GM12891 (cell line): ENCODE data around the gene KYAT1.
"Not testable (repeated sequence)": the region's sequence is repeated elsewhere in the genome, so short reads cannot be mapped to it uniquely, and the experiment has no call there.

Source experiments
- DNase-seq: peaks from one replicate; pipeline ENCODE4 v3.0.0; 2011; ENCODE audit warnings: low spot score; ENCODE audit not compliant: insufficient read length
- FAIRE-seq: peaks from 2 replicates; lab custom pipeline; 2011; peaks lifted over from hg19 to GRCh38; lab: Jason Lieb, UNC
- PAX5 ChIP-seq: IDR thresholded peaks from 2 replicates; pipeline ENCODE4 v1.6.1; 2011; ENCODE audit warnings: low read length, moderate library complexity, mild to moderate bottlenecking; ENCODE audit not compliant: insufficient read depth, severe bottlenecking
- POLR2A ChIP-seq: IDR thresholded peaks from 2 replicates; pipeline ENCODE4 v1.6.1; 2011; ENCODE audit warnings: low read depth, low read length, control low read depth
- POLR2AphosphoS5 ChIP-seq: IDR thresholded peaks from 2 replicates; pipeline ENCODE4 v1.6.1; 2011; ENCODE audit warnings: low read depth, low read length, control low read depth
- POU2F2 ChIP-seq: IDR thresholded peaks from 2 replicates; pipeline ENCODE4 v1.6.1; 2011; ENCODE audit warnings: low read depth, mild to moderate bottlenecking, control low read depth, low read length, moderate library complexity
- SPI1 ChIP-seq: IDR thresholded peaks from 2 replicates; pipeline ENCODE4 v1.6.1; 2011; ENCODE audit warnings: low read depth, low read length, control low read depth
- TAF1 ChIP-seq: IDR thresholded peaks from 2 replicates; pipeline ENCODE4 v1.6.1; 2011; ENCODE audit warnings: low read depth, low read length, control low read depth

The KYAT1 gene

GRCh38 chr9:128808543-128808942 lies 73.2 kb downstream of the KYAT1 start:
- FAIRE-seq, result no peak
- no peak for DNase-seq
- TF ChIP-seq POLR2A (no peak), TAF1 (no peak), POLR2AphosphoS5 (no peak), POU2F2 (no peak), PAX5 (no peak), SPI1 (no peak)

GRCh38 chr9:128807827-128808226 lies 73.9 kb downstream of the KYAT1 start:
- DNase-seq (no peak), FAIRE-seq (no peak)
- TF ChIP-seq POU2F2, result no peak
- TF ChIP-seq SPI1, result no peak
- no peak for TF ChIP-seq PAX5
- TF ChIP-seq POLR2A, result no peak
- TF ChIP-seq POLR2AphosphoS5, result no peak
- TF ChIP-seq TAF1, result no peak

- no peak for TF ChIP-seq PAX5
- TF ChIP-seq SPI1, result no peak
- TF ChIP-seq POLR2A, result no peak
- FAIRE-seq (no peak), DNase-seq (no peak)
These were observed 76.1 kb downstream of the KYAT1 start for GRCh38 chr9:128805661-128806060.

DNA sequence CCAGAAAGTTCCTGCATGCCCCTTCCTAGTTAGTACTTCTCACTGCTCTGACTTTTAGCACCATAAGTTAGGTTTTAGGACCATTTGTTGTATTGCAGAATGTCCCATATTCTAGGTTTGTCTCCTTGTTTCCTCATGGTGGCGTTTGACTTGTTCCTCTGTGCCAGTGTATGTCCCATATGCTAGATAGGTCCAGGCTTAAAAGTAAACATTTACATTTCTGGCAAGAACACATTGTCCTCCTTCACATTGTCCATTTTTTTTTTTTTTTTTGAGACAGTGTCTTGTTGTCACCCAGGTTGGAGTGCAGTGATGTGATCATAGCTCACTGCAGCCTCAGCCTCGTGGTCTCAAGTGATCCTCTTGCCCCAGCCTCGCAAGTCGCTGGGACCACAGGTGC lies 79.3 kb downstream of the KYAT1 start:
- no peak for DNase-seq
- FAIRE-seq, result peak; percentile 52

GRCh38 chr9:128800061-128800460 lies 81.7 kb downstream of the KYAT1 start:
- DNase-seq (no peak), FAIRE-seq (no peak)
- TF ChIP-seq POLR2A (no peak), TAF1 (no peak), POU2F2 (no peak), SPI1 (no peak), PAX5 (no peak), POLR2AphosphoS5 (no peak)

More for the DNA sequence above, 79.3 kb downstream of the KYAT1 start:
- TF ChIP-seq SPI1, result no peak
- no peak for TF ChIP-seq POLR2AphosphoS5
- TF ChIP-seq POLR2A, result no peak
- TF ChIP-seq TAF1, result no peak
- no peak for TF ChIP-seq POU2F2
- no peak for TF ChIP-seq PAX5

- DNase-seq (no peak), FAIRE-seq (no peak)
- TF ChIP-seq POU2F2, result no peak
- TF ChIP-seq PAX5, result no peak
- TF ChIP-seq SPI1, result no peak
- no peak for TF ChIP-seq POLR2AphosphoS5
- no peak for TF ChIP-seq TAF1
- TF ChIP-seq POLR2A, result no peak
These were observed 82.9 kb downstream of the KYAT1 start for GRCh38 chr9:128798896-128799295.

DNA sequence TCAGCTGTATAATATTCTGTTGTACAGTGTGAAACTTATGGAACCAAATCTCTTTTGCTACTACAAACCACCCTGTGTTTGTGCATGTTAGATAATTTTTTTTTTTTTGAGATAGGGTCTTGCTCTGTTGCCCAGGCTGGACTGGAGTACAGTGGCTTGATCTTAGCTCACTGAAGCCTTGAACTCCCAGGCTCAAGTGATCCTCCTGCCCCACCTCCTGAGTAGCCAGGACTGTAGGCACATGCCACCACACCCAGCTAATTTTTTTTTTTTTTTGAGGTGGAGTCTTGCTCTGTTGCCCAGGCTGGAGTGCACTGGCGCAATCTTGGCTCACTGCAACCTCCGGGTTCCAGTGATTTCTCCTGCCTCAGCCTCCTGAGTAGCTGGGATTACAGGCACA lies 86.8 kb downstream of the KYAT1 start:
- DNase-seq, FAIRE-seq: not testable (repeated sequence)

DNA sequence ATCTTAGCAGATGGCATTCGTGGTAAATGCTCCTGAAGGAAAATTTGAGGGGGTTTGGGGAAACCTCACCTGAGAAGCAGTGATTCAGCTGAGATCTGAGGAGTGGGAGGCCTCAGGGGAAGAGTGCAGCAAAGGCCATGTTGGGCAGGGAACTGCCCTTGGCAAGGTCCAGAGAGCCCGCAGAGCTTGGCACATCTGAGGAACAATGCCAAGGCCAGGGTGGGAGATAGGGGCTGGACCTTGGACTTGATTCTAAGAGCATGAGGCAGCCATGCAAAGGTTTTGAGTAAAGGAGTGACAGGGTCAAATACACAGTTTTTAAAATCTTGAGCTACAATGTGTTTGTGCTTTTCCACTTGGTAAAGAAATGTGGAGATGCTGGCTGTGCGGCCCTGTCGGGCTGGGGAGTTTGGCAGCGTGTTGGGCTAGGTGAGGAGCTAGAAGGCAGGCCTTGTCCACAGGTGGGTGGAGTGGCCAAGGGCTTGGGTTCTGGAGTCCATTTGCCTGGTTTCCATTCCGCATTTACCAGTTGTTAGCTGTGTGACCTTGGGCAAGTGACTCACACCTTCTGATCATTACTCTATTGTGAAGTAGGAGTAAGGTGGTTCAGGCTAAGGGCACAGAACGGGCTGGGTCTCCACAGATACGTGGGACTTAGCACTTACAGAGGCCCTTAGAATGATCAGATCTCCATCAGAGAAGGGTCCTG lies 88.6 kb downstream of the KYAT1 start:
- FAIRE-seq (no peak), DNase-seq (no peak)
- TF ChIP-seq SPI1, result no peak
- no peak for TF ChIP-seq POLR2AphosphoS5
- TF ChIP-seq POLR2A, result no peak
- TF ChIP-seq TAF1, result no peak
- no peak for TF ChIP-seq PAX5
- no peak for TF ChIP-seq POU2F2

DNA sequence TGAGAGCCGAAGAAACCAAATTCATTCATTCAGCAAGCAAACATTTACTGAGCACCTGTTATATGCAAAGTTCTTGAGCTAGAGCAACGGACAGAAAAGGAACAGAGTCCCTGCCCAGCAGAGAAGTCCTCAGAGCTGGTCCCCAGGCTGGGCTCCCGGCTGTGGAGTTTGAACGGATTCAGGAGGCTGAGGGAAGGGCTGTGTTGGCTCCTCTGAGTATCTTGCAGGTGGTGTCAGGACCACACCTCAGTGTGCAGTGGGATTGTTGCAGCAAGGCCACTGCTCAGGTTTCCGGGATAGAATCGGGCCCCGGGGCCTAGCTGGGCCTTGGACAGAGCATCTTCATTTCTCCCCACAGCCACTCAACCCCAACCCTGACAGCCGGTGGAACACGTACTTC lies 89.6 kb downstream of the KYAT1 start:
- DNase-seq (no peak), FAIRE-seq (no peak)
- TF ChIP-seq POLR2AphosphoS5 (no peak), PAX5 (no peak), SPI1 (no peak), POLR2A (no peak), TAF1 (no peak), POU2F2 (no peak)

DNA sequence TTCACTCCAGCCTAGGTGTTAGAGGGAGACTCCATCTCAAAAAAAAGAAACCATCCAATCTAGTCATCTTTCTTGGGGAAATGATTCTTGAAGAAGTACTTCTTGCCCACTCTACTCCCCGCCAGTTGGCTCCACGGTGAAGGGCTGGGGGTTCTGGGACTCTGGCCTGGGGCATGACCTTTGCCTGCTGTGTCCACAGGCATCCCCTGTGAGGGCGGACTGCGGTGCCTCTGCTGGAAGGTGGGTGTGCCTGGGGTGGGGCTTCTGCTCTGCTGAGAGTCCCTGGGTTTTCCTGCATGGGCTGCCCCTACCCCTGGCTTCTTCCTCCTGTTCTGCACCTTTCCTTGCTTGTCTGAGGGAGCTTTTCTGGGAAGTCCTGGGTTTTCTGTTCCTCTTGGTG lies 91.2 kb downstream of the KYAT1 start:
- DNase-seq (no peak), FAIRE-seq (no peak)
- TF ChIP-seq POLR2A (no peak), SPI1 (no peak), PAX5 (no peak), TAF1 (no peak), POLR2AphosphoS5 (no peak), POU2F2 (no peak)
